ENCODE results near the gene RAB4B. TPM values are rescaled to one million over a fixed set of nuclear protein-coding genes. Genes with fewer than 3 reads are reported as not detected.

Gene RAB4B
- total RNA-seq, 2 experiments from 2014 or later, result 52.8 to 54.7 TPM

DNA sequence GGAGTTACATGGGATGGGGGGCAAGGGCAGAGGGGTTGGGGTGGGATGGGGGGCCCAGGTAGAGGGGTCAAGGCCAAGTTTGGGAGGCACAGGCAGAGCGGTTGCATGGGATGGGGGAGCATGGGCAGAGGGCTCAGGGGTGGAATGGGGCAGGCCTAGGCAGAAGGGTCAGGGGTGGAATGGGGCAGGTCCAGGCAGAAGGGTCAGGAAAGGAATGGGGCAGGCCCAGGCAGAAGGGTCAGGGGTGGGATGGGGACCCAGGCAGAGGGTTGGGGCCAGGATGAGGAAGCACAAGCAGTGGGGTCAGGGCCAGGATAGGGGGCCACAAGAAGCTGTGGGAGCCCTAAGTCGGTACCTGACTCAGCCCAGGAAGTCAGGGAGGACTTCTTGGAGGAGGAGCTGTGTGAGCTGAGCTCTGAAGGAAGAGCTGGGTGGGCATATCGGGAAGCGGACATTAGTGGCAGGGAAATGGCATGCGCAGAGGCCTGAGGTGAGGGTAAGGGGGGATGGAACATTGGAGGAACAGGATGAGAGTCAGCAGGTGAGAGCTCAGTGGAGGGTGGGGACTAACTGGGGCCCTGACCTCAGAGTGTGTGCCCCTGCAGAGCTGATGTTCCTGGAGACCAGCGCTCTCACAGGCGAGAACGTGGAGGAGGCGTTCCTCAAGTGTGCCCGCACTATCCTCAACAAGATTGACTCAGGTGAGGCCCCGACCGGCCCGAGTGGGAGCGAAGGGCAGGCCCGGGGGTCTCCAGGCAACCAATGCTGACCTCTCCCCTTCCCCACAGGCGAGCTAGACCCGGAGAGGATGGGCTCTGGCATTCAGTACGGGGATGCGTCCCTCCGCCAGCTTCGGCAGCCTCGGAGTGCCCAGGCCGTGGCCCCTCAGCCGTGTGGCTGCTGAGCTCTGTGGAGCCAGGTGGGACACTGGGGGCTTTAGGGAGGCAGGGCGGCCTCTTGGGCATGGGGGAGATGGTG lies 8.3 kb downstream of the RAB4B start:
- CTCF ChIA-PET, result interaction anchor here (0.5 to 3.0 kb wide), 4 partner anchors 8 to 1374 kb away, joined by 3 to 10 read pairs (median 6); partner anchors contain the start of genes EGLN2, PLEKHG2 and RAB4B
- Mint-ChIP-seq H3K4me1 (peaks cover 10% of the 10 kb centered on the region), H3K27ac (no peak overlapping the region)

DNA sequence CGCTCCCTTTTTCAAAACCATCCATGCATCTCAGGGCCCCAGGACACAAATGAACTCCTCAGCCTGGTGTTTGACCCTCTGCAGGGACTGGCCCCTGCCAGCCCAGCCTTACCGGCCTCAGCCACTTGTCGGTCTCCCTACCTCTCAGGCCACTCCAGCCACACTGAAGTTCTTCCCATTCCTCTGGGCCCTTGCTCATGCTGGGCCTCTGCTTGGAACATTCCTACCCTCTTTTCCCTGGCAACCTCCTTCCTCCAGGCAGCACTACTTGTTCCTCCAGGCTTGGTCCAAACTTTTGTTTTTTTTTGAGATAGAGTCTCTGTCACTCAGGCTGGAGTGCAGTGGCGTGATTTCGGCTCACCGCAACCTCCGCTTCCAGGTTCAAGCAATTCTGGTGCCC lies 13.3 kb downstream of the RAB4B start:
- H3K27me3 Mint-ChIP-seq, result no peaks in the 10 kb centered on the region
- no peaks in the 10 kb centered on the region for H3K9me3 Mint-ChIP-seq
- H3K27ac Mint-ChIP-seq, result no peak overlapping the region
- peaks cover 24% of the 10 kb centered on the region for H3K36me3 Mint-ChIP-seq (ENCODE audit: low read depth)
- peaks cover 9% of the 10 kb centered on the region for H3K4me1 Mint-ChIP-seq
- no peak for DNase-seq
- ChIA-PET POLR2A (no interaction called here), CTCF (no interaction called here)
- H3K4me3 Mint-ChIP-seq, result no peak overlapping the region

More for the DNA sequence above, 8.3 kb downstream of the RAB4B start:
- no peak overlapping the region for H3K4me3 Mint-ChIP-seq
- H3K36me3 Mint-ChIP-seq (ENCODE audit: low read depth), result peaks cover 30% of the 10 kb centered on the region
- H3K9me3 Mint-ChIP-seq, result no peaks in the 10 kb centered on the region
- POLR2A ChIA-PET, result interaction anchor here (0.8 kb wide), 1 partner anchor 9 kb away, joined by 3 read pairs; the partner anchor contains the start of gene RAB4B
- H3K27me3 Mint-ChIP-seq, result no peaks in the 10 kb centered on the region
- no peak for DNase-seq

DNA sequence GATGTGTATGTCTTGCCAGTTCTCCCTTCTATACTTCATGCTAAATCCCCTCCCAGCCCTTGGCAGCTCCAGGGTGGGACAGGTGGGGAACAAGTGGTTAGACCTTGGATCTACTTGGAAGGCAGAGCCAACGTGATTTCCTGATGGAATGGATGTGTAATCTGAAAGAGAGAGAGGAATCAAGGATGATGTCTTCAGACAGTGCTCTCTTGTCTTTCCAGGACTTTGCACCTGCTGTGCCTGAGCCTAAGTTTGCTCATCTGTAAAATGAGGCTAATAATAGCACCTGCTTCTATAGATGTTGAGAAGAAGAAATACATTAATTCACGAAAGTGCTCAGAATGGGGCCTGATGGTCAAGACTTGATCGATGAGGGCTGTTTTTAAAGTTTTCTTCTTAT lies 13.9 kb downstream of the RAB4B start:
- Mint-ChIP-seq H3K4me1 (peaks cover 11% of the 10 kb centered on the region), H3K4me3 (no peak overlapping the region), H3K27ac (no peak overlapping the region), H3K36me3 (ENCODE audit: low read depth) (peaks cover 19% of the 10 kb centered on the region), H3K27me3 (no peaks in the 10 kb centered on the region), H3K9me3 (no peaks in the 10 kb centered on the region)
- CTCF ChIA-PET, result interaction anchor here (0.5 to 2.4 kb wide), 3 partner anchors 14 to 412 kb away, joined by 3 to 6 read pairs (median 4); no protein-coding TSS in a partner anchor
- POLR2A ChIA-PET, result no interaction called here
- no peak for DNase-seq

DNA sequence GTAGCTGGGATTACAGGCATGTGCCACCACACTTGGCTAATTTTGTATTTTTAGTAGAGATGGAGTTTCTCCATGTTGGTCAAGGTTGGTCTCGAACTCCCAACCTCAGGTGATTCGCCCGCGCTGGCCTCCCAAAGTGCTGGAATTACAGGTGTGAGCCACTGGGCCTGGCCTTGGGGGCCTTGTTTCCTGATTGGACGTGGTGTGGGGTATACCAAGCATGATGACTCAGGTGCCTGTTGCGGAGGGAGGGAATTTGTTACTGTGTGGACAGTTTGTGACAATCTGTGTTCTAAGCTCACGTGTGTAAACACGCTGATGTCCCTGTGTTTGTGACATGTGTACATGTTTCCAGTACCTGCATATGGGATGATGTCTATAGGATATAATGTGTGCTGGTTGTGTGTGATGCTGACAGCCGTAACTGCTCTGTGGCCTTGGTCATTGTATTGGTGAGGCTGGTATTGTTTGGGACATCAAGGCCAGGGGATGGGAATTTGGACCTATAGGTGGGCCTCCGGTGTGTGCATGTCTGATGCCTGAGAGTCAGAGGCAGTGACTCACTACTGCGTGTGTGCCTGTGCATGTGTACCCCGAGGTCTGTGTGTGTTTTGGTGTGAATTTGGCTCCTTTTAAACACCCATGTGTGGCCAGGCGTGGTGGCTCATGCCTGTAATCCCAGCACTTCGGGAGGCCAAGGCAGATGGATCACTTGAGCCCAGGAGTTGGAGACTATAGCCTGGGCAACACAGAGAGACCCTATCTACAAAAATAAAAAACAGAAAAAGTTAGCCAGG lies 19.3 kb downstream of the RAB4B start:
- CTCF ChIA-PET, result interaction anchor here (0.5 to 4.5 kb wide), 6 partner anchors 9 to 256 kb away, joined by 3 to 22 read pairs (median 8); partner anchors contain the start of gene RAB4B
- no peaks in the 10 kb centered on the region for H3K27me3 Mint-ChIP-seq
- POLR2A ChIA-PET, result interaction anchor here (0.7 to 1.2 kb wide), 2 partner anchors 43 to 58 kb away, joined by 4 to 5 read pairs; no protein-coding TSS in a partner anchor
- no peaks in the 10 kb centered on the region for H3K9me3 Mint-ChIP-seq
- peaks cover 29% of the 10 kb centered on the region for H3K36me3 Mint-ChIP-seq (ENCODE audit: low read depth)
- peak overlapping the region; percentile 95 for H3K27ac Mint-ChIP-seq
- peaks cover 43% of the 10 kb centered on the region for H3K4me1 Mint-ChIP-seq
- peak overlapping the region; percentile 87 for H3K4me3 Mint-ChIP-seq
- DNase-seq, result no peak

DNA sequence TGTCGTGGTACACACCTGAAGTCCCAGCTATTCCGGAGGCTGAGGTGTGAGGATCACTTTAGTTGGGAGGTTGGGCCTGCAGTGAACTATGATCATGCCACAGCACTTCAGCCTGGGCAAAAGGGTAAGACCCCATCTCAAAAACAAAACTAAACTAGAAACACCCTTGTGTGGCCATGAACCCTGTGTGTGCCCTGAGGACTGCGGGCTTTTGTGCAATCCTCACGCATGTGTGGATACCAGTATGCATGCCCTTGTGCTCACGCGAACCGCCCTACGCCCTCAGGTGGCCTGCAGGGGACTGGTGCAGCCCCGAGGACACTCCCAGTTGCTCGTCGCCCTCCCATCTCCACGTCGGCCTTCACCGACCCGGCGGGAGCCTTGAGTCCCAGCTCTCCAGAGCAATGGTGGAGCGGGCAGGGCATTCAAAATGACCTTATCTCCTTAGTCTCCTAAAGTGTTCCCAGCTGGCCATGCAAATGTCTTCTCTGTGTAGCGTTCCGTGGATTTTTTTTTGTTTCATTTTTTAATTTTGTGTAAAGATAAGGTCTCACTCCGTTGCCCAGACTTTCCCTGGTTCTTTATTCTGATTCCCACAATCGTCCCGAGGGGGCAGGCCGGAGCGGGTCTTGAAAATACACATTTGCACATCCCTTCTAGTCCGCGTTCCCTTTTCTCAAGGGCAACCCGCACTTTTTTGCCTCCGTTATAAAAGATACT lies 20.1 kb downstream of the RAB4B start:
- H3K4me1 Mint-ChIP-seq, result peaks cover 47% of the 10 kb centered on the region
- peak overlapping the region; percentile 87 for H3K4me3 Mint-ChIP-seq
- POLR2A ChIA-PET, result interaction anchor here (0.7 to 1.2 kb wide), 3 partner anchors 20 to 59 kb away, joined by 4 to 7 read pairs (median 5); partner anchors contain the start of gene RAB4B
- no peaks in the 10 kb centered on the region for H3K9me3 Mint-ChIP-seq
- H3K27me3 Mint-ChIP-seq, result no peaks in the 10 kb centered on the region
- DNase-seq, result peak; percentile 72
- H3K27ac Mint-ChIP-seq, result peak overlapping the region; percentile 95
- CTCF ChIA-PET, result interaction anchor here (0.5 to 4.5 kb wide), 9 partner anchors 11 to 1335 kb away, joined by 3 to 22 read pairs (median 3); partner anchors contain the start of gene RAB4B
- peaks cover 34% of the 10 kb centered on the region for H3K36me3 Mint-ChIP-seq (ENCODE audit: low read depth)

DNA sequence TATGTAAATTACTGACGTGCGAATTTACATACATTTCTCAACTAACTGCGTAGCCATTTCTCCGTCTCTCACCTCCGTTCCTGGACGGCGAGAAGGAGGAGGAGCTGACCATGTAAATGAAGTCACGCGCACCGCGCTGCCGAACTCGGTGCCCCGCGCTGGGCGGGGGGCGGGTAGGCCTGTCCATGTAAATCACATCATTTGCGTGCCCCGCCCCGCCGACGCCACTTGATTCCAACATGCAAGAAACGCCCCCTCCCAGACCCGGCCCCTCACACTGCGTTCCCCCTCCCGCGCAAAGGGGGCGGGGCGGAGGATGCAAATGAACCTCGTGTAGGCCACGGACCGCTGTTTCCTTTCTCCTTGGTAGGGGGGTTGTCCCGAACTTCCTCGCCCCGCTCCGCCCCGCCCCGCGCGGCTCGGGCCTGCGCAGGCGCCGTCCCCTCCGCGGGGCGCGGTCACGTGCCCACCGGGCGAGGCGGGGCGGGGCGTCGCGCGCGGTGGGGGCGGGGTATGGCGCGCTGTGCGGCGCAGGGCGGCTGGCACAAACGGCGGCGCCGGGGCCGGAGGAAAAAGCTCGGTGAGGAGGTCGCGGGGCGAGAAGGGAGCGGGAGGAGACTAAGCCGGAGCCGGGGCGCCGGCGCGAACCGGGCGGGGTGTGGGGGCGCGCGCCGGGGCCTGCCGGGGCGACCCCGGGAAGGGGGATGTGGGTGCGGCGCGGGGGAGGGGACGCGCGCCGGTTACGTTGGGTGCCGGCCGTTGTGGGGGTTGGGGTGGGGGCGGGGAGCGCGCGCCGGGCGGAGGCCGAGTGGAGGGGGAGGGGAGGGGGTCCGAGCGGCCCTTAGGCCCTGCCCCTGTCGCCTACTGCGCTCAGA lies 20.9 kb downstream of the RAB4B start, which contains the start of gene EGLN2:
EGLN2 (plus strand) TSS at position 509 of the 875 bp plus-strand sequence. CDS start 1,382 bp downstream, outside the sequence.
- H3K36me3 Mint-ChIP-seq (ENCODE audit: low read depth), result peaks cover 41% of the 10 kb centered on the region
- no peaks in the 10 kb centered on the region for H3K27me3 Mint-ChIP-seq
- ChIA-PET POLR2A (interaction anchor here (1.1 to 1.2 kb wide), 2 partner anchors 21 to 44 kb away, joined by 5 to 7 read pairs; partner anchors contain the start of gene RAB4B), CTCF (interaction anchor here (0.6 to 4.5 kb wide), 6 partner anchors 12 to 1334 kb away, joined by 3 to 22 read pairs (median 4); partner anchors contain the start of gene RAB4B)
- H3K4me1 Mint-ChIP-seq, result peaks cover 55% of the 10 kb centered on the region
- no peaks in the 10 kb centered on the region for H3K9me3 Mint-ChIP-seq
- peak within 1 kb of the TSS; percentile 95 for H3K4me3 Mint-ChIP-seq
- H3K27ac Mint-ChIP-seq, result peak within 1 kb of the TSS; percentile 95
- DNase-seq, result peak; percentile 100

GRCh38 chr19:40799558-40800338 lies 21.7 kb downstream of the RAB4B start:
- ChIA-PET POLR2A (interaction anchor here (1.1 kb wide), 1 partner anchor 21 kb away, joined by 5 read pairs; the partner anchor contains the start of gene RAB4B), CTCF (interaction anchor here (1.5 to 4.5 kb wide), 2 partner anchors 21 to 137 kb away, joined by 6 to 22 read pairs; partner anchors contain the start of gene RAB4B)
- Mint-ChIP-seq H3K27me3 (no peaks in the 10 kb centered on the region), H3K36me3 (ENCODE audit: low read depth) (peaks cover 48% of the 10 kb centered on the region), H3K27ac (peak overlapping the region; percentile 89), H3K9me3 (no peaks in the 10 kb centered on the region), H3K4me3 (peak overlapping the region; percentile 95), H3K4me1 (peaks cover 63% of the 10 kb centered on the region)
- peak; percentile 33 for DNase-seq

DNA sequence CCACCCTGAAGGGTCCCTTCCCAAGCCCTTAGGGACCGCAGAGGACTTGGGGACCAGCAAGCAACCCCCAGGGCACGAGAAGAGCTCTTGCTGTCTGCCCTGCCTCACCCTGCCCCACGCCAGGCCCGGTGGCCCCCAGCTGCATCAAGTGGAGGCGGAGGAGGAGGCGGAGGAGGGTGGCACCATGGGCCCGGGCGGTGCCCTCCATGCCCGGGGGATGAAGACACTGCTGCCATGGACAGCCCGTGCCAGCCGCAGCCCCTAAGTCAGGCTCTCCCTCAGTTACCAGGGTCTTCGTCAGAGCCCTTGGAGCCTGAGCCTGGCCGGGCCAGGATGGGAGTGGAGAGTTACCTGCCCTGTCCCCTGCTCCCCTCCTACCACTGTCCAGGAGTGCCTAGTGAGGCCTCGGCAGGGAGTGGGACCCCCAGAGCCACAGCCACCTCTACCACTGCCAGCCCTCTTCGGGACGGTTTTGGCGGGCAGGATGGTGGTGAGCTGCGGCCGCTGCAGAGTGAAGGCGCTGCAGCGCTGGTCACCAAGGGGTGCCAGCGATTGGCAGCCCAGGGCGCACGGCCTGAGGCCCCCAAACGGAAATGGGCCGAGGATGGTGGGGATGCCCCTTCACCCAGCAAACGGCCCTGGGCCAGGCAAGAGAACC lies 22.4 kb downstream of the RAB4B start:
- peak overlapping the region; percentile 95 for H3K4me3 Mint-ChIP-seq
- peak overlapping the region; percentile 89 for H3K27ac Mint-ChIP-seq
- peaks cover 55% of the 10 kb centered on the region for H3K36me3 Mint-ChIP-seq (ENCODE audit: low read depth)
- H3K4me1 Mint-ChIP-seq, result peaks cover 70% of the 10 kb centered on the region
- ChIA-PET CTCF (interaction anchor here (1.0 kb wide), 1 partner anchor 137 kb away, joined by 3 read pairs; no protein-coding TSS in a partner anchor), POLR2A (interaction anchor here (1.1 kb wide), 1 partner anchor 22 kb away, joined by 5 read pairs; the partner anchor contains the start of gene RAB4B)
- DNase-seq, result no peak
- H3K27me3 Mint-ChIP-seq, result no peaks in the 10 kb centered on the region
- no peaks in the 10 kb centered on the region for H3K9me3 Mint-ChIP-seq

- peak overlapping the region; percentile 95 for H3K4me3 Mint-ChIP-seq
- POLR2A ChIA-PET, result no interaction called here
- CTCF ChIA-PET, result interaction anchor here (0.9 to 1.0 kb wide), 2 partner anchors 48 to 138 kb away, joined by 3 read pairs; no protein-coding TSS in a partner anchor
- no peaks in the 10 kb centered on the region for H3K27me3 Mint-ChIP-seq
- peaks cover 59% of the 10 kb centered on the region for H3K36me3 Mint-ChIP-seq (ENCODE audit: low read depth)
- peaks cover 75% of the 10 kb centered on the region for H3K4me1 Mint-ChIP-seq
- H3K9me3 Mint-ChIP-seq, result no peaks in the 10 kb centered on the region
- no peak for DNase-seq
- no peak overlapping the region for H3K27ac Mint-ChIP-seq
Measured at GRCh38 chr19:40800997-40801377, 22.9 kb downstream of the RAB4B start.
